Measurements from ENCODE around the gene NUF2.
"Not testable (repeated sequence)": the region's sequence is repeated elsewhere in the genome, so short reads cannot be mapped to it uniquely, and the experiment has no call there.

The NUF2 gene

DNA sequence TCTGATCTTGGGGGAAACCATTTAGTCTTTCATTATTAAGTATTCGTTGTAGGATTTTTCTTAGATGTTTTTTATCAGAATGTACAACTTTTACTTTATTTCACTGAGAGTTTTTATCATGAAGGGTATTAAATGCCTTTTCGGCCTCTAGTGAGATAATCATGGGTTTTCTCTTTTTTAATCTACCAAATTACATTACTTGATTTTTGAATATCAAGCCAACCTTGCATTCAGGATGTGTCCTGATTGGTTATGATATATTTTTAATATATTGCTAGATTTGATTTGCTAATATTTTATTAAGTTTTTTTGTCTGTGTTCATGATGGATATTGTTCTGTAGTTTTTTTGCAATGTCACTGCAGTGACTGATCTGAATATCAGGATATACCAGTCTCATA, 9.4 kb downstream of the NUF2 start:
- DNase-seq (ENCODE audit: low read depth in 2 of 3, low spot score in 2 of 3) = no peak

DNA sequence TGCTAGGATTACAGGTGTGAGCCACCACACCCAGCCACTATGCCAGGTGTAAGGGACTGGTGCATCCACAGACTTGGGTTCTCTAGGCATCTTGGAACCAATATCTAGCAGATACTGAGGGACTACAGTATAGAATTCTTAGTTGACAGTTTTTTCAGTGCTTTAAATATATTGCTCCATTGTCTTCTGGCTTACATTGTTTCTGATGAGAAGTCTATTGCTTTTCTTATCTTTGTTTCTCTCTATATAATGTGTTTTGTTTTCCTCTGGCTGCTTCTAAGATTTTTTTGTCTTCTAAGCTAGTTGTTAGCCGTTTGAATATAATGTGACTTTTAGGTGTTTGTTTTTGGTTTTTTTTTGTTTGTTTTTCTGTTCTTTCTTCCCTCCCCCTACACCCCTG, 13.5 kb downstream of the NUF2 start:
- DNase-seq (ENCODE audit: low read depth in 2 of 3, low spot score in 2 of 3) = no peak

DNA sequence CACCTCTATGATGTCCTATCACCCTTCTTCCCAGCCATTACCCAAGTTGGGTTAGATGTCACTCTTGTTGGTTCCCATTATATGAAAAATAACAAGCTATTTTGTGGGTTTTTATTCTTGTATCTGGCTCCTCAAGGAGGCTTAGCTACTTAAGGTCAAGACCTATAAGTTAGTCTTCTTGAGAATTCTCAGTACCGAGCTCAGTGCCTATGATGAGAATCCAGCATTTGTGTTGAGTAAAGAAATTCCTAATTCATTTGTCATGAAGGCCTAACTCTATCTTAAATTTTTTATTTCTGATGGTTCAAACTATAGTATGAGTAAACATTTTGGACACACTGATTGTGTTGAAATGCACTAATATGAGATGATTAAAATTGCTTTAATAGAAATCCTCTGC, 15.9 kb downstream of the NUF2 start:
- DNase-seq (ENCODE audit: low read depth in 2 of 3, low spot score in 2 of 3) = no peak

DNA sequence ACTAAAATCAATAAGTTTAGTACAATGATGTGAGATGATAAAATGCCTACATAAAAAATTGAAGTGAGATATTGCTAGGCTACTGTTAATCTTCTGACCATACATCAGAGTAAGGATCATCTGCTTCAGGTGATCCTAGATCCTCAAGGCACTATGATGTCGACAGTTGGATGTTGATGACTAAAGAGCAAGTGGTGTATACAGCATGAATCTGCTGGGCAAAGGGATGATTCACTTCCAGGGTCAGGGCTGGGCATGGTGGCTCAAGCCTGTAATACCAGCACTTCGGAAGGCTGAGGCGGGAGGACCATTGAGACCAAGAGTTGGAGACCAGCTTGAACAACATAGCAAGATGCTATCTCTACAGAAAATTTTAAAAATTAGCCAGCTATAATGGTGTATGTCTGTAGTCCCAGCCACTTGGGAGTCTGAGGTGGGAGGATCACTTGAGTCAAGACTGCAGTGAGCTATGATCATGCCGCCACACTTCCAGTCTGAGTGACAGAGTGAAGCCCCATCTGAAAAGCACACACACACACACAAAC, 24.6 kb downstream of the NUF2 start:
- no peak for DNase-seq (ENCODE audit: low read depth in 2 of 3, low spot score in 2 of 3)

GRCh38 chr1:163347106-163347505, 25.4 kb downstream of the NUF2 start:
- no peak for DNase-seq (ENCODE audit: low read depth in 2 of 3, low spot score in 2 of 3)

GRCh38 chr1:163351912-163352311, 30.2 kb downstream of the NUF2 start:
- no peak for DNase-seq (ENCODE audit: low read depth in 2 of 3, low spot score in 2 of 3)

- no peak for DNase-seq (ENCODE audit: low read depth in 2 of 3, low spot score in 2 of 3)
These were observed 35.6 kb downstream of the NUF2 start for GRCh38 chr1:163357378-163357777.

DNA sequence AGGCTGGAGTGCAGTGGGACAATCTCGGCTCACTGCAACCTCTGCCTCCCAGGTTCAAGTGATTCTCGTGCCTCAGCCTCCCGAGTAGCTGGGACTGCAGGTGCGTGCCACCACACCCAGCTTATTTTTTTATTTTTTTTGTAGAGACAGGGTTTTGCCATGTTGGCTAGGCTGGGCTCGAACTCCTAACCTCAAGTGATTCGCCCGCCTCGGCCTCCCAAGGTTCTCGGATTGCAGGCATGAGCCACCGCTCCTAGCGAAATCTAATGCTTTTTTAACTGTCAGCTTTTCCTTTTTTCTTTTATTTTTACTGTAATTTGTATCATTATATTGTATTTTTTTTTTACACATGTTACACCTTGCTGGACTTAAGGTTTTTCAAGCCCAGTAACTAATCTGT, 36.4 kb downstream of the NUF2 start:
- not testable (repeated sequence) for DNase-seq (ENCODE audit: low read depth in 2 of 3, low spot score in 2 of 3)

DNA sequence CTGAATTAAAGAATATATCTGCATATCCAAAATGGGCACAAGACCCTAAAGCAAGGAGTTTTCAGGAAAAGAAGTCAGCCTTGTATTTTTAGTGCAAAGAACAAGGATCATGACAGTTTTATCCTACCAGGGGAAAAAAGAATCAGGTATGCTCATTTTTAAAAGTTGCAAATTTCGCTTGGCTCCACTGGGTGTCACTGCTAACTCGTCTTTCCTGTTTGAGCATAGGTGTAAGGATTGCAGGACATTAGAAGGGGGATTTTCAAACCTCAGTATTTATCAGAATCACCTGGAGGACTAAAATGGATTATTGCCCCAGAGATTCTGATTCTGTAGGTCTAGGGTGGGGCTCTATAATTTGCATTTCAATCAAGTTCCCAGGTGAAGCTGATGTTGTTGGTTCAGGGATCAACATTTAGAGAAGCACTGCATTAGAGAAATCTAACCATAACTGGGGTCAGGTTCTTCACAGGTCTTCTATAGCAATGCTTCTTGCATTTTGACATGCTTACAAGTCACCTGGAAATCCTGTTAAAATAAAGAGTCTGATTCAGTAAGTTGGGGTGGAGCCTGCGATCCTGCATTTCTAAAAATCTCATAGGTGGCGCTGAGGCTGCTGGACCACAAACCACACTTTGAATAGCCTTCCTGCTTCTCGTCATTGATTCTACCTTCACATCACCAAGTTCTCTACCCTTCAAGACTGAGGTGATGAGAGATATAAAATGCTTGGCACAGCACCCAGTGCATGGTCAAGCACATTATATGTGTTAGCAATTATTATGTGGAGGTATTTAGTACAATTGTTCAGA, 39.6 kb downstream of the NUF2 start:
- DNase-seq (ENCODE audit: low read depth in 2 of 3, low spot score in 2 of 3) = no peak

DNA sequence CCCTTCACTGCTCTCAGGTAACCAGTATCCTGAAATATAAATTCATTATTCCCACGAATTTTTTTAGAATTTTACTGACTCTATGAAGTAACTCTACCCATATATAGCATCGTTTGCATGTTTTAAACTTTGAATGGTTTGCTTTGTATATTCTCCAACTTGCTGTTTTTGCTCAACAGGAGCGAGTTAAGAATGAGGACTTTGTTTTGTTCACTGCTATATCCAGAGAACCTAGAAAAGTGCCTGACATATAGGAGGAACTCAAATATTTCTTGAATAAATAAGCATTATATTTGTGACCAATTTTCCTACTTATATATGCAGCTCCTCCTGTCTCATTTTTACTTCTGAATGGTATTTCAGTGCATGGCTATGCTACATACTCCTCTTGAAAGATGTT, 43.4 kb downstream of the NUF2 start:
- DNase-seq (ENCODE audit: low read depth in 2 of 3, low spot score in 2 of 3) = no peak

GRCh38 chr1:163366555-163366954, 44.8 kb downstream of the NUF2 start:
- DNase-seq (ENCODE audit: low read depth in 2 of 3, low spot score in 2 of 3) = no peak

DNA sequence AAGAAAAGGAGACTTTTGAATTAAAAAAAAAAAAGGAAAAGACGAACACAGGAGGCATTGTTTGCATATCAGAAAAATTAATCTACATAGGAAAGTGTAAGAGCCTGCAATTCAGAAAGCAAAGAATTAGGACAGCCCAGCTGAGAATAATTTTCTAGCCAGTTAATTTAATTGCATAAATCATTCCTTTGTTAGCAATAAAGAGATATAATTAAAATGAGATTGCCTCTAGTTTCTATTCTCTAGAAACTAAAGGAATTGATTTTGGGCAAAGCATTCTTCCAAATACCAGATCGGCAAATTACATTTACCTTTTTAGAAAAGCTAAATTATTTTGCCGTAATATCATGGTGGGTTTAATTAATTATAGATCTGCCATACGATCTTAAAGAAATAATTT, 46.0 kb downstream of the NUF2 start:
- DNase-seq (ENCODE audit: low read depth in 2 of 3, low spot score in 2 of 3) = no peak

DNA sequence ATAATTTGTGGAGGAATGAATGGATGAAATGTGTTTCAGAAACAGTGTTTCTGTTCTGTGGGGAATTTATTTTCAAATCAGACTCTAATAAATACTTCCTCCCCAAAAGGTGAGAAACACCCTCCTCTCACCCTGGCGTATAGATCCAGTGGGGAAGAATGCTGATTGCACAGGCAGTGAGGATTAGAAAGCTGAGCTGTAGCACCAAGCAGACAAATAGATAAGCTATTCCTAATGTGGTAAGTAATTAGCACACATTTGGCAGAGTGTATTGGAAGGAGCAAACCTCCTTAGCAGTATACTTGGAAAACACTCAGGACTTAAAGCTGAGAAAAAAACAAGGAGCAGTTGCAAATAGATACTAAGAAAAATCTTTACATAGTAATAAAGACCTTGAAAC, 50.8 kb downstream of the NUF2 start:
- no peak for DNase-seq (ENCODE audit: low read depth in 2 of 3, low spot score in 2 of 3)

GRCh38 chr1:163378554-163378953, 56.8 kb downstream of the NUF2 start:
- no peak for DNase-seq (ENCODE audit: low read depth in 2 of 3, low spot score in 2 of 3)

GRCh38 chr1:163379801-163380200, 58.0 kb downstream of the NUF2 start:
- no peak for DNase-seq (ENCODE audit: low read depth in 2 of 3, low spot score in 2 of 3)

DNA sequence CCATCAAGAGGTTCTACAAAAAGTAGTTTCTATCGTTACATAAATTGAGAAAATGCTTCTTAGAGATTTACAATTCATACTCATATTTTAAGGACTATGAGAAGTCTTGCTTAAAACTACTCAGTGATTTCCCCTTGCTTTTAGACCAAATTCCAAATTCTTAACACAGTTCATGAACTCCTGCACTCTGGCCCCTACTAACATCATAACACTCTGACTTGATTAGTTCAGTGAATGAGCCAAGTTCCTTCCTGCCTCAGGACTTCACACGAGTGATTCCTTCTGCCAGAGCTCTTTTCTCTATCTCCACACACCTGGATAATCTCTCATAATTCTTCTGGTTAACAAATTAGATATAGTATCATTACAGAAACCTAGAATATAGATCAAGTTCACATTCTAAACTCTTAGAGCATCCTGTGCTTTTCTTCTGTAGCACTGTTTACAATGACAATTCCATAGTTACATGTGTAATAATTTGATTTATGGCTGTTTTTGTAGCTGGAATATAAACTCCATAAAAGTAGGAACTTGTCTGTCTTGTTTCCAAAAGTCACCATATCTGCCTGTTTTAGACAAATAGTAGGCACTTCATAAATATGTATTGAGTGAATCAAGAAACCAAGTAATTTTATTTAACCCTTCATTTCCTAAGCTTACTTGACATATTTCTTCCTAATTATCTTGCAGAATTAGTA, 59.9 kb downstream of the NUF2 start:
- DNase-seq (ENCODE audit: low read depth in 2 of 3, low spot score in 2 of 3) = no peak

- no peak for DNase-seq (ENCODE audit: low read depth in 2 of 3, low spot score in 2 of 3)
These were observed 60.6 kb downstream of the NUF2 start for GRCh38 chr1:163382395-163382794.

GRCh38 chr1:163387146-163387545, 65.4 kb downstream of the NUF2 start:
- no peak for DNase-seq (ENCODE audit: low read depth in 2 of 3, low spot score in 2 of 3)

GRCh38 chr1:163388970-163389369, 67.2 kb downstream of the NUF2 start:
- DNase-seq (ENCODE audit: low read depth in 2 of 3, low spot score in 2 of 3) = no peak

DNA sequence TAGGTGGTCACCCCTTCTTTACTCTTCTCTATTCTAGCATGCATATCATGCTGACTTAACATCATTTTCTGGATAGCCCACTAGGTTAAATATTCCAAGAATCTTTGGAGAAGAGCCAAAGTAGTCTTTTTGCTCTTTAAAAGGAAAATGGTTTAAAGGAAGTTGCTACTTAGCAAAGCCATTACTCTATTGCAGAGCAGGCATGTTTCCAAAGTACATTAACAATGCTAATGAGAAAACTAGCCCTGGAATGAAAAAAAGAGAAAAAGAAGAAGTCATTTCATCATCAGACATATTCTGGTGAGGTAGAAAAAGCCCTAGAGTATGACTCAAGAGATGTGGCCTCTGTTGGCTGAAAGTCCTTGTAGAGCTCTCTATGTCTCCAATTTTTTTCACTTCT, 74.0 kb downstream of the NUF2 start:
- DNase-seq (ENCODE audit: low read depth in 2 of 3, low spot score in 2 of 3) = no peak

GRCh38 chr1:163397451-163398200, 75.9 kb downstream of the NUF2 start:
- DNase-seq (ENCODE audit: low read depth in 2 of 3, low spot score in 2 of 3) = no peak

DNA sequence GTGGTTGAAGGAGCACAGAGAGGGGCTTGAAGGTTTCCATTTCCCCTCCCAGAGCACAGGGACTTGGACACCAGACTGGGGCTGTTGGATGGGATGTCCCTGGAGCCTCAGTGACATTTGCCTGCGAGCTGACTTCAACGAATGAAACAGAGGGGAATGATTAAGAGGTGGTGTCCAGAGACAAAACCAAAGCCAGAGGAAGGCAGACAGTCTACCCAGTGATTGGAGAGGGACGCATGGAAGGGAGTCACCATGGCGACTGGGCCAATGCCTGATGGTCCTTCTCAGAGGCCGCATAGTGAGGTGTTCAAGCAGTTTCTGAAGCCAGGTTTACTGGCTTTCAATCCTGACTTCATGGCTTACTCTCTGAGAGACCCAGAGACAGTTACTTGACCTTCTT, 77.2 kb downstream of the NUF2 start:
- no peak for DNase-seq (ENCODE audit: low read depth in 2 of 3, low spot score in 2 of 3)
